ENCODE results near the gene MAK.

The MAK gene

GRCh38 chr6:10824297-10824696, 14.0 kb downstream of the MAK start:
- TF ChIP-seq GATA2 (IDR thresholded peaks at IDR 0.05; ENCODE audit: low read depth, low read length) (no peak), GATA3 (IDR thresholded peaks at IDR 0.05; ENCODE audit: low read depth, low read length) (no peak)

GRCh38 chr6:10809098-10809497, 29.2 kb downstream of the MAK start:
- TF ChIP-seq GATA2 (IDR thresholded peaks at IDR 0.05; ENCODE audit: low read depth, low read length), result no peak
- no peak for TF ChIP-seq GATA3 (IDR thresholded peaks at IDR 0.05; ENCODE audit: low read depth, low read length)

GRCh38 chr6:10808376-10808775, 30.0 kb downstream of the MAK start:
- TF ChIP-seq GATA3 (IDR thresholded peaks at IDR 0.05; ENCODE audit: low read depth, low read length), result no peak
- TF ChIP-seq GATA2 (IDR thresholded peaks at IDR 0.05; ENCODE audit: low read depth, low read length), result no peak

GRCh38 chr6:10801224-10801848, 37.0 kb downstream of the MAK start:
- TF ChIP-seq GATA3 (IDR thresholded peaks at IDR 0.05; ENCODE audit: low read depth, low read length), result no peak
- TF ChIP-seq GATA2 (IDR thresholded peaks at IDR 0.05; ENCODE audit: low read depth, low read length), result no peak

GRCh38 chr6:10800810-10801209, 37.5 kb downstream of the MAK start:
- TF ChIP-seq GATA3 (IDR thresholded peaks at IDR 0.05; ENCODE audit: low read depth, low read length) (no peak), GATA2 (IDR thresholded peaks at IDR 0.05; ENCODE audit: low read depth, low read length) (no peak)

GRCh38 chr6:10794239-10794638, 44.1 kb downstream of the MAK start:
- TF ChIP-seq GATA2 (IDR thresholded peaks at IDR 0.05; ENCODE audit: low read depth, low read length) (no peak), GATA3 (IDR thresholded peaks at IDR 0.05; ENCODE audit: low read depth, low read length) (no peak)

GRCh38 chr6:10793695-10794094, 44.6 kb downstream of the MAK start:
- TF ChIP-seq GATA2 (IDR thresholded peaks at IDR 0.05; ENCODE audit: low read depth, low read length), result no peak
- no peak for TF ChIP-seq GATA3 (IDR thresholded peaks at IDR 0.05; ENCODE audit: low read depth, low read length)

- TF ChIP-seq GATA2 (IDR thresholded peaks at IDR 0.05; ENCODE audit: low read depth, low read length) (no peak), GATA3 (IDR thresholded peaks at IDR 0.05; ENCODE audit: low read depth, low read length) (no peak)
These were observed 45.3 kb downstream of the MAK start for GRCh38 chr6:10793035-10793434.

GRCh38 chr6:10792101-10792500, 46.2 kb downstream of the MAK start:
- TF ChIP-seq GATA3 (IDR thresholded peaks at IDR 0.05; ENCODE audit: low read depth, low read length) (no peak), GATA2 (IDR thresholded peaks at IDR 0.05; ENCODE audit: low read depth, low read length) (no peak)

- TF ChIP-seq GATA2 (IDR thresholded peaks at IDR 0.05; ENCODE audit: low read depth, low read length) (no peak), GATA3 (IDR thresholded peaks at IDR 0.05; ENCODE audit: low read depth, low read length) (no peak)
These were observed 46.7 kb downstream of the MAK start for GRCh38 chr6:10791673-10792072.

GRCh38 chr6:10779076-10779475, 59.3 kb downstream of the MAK start:
- TF ChIP-seq GATA3 (IDR thresholded peaks at IDR 0.05; ENCODE audit: low read depth, low read length) (no peak), GATA2 (IDR thresholded peaks at IDR 0.05; ENCODE audit: low read depth, low read length) (no peak)

- TF ChIP-seq GATA3 (IDR thresholded peaks at IDR 0.05; ENCODE audit: low read depth, low read length) (no peak), GATA2 (IDR thresholded peaks at IDR 0.05; ENCODE audit: low read depth, low read length) (no peak)
These were observed 60.1 kb downstream of the MAK start for GRCh38 chr6:10778230-10778629.

GRCh38 chr6:10771371-10771894, 66.9 kb downstream of the MAK start:
- no peak for TF ChIP-seq GATA3 (IDR thresholded peaks at IDR 0.05; ENCODE audit: low read depth, low read length)
- no peak for TF ChIP-seq GATA2 (IDR thresholded peaks at IDR 0.05; ENCODE audit: low read depth, low read length)

GRCh38 chr6:10769419-10769818, 68.9 kb downstream of the MAK start:
- TF ChIP-seq GATA3 (IDR thresholded peaks at IDR 0.05; ENCODE audit: low read depth, low read length) (no peak), GATA2 (IDR thresholded peaks at IDR 0.05; ENCODE audit: low read depth, low read length) (no peak)

GRCh38 chr6:10763006-10763405, 75.3 kb downstream of the MAK start:
- TF ChIP-seq GATA2 (IDR thresholded peaks at IDR 0.05; ENCODE audit: low read depth, low read length) (no peak), GATA3 (IDR thresholded peaks at IDR 0.05; ENCODE audit: low read depth, low read length) (no peak)

All from SH-SY5Y (cell line).